AG04449 (cell line): Measurements from ENCODE around the gene ZNF432.

Experiments
- CTCF ChIA-PET: fragments of 350-600 bp; formaldehyde crosslinking; extraction: SDS; loops from one replicate; lab custom pipeline; 2021; ENCODE audit warnings: antibody characterized with exemption; lab: Yijun Ruan, JAX
- POLR2A ChIA-PET: fragments of 400-600, 350-600 bp; formaldehyde crosslinking; extraction: SDS; loops from one replicate; lab custom pipeline; 2020; ENCODE audit warnings: antibody characterized with exemption, inconsistent platforms; lab: Yijun Ruan, JAX
- DNase-seq: peaks from one replicate; pipeline ENCODE4 v3.0.0-alpha.2; 2010; ENCODE audit warnings: low read depth, low spot score
- H3K4me3 ChIP-seq: 2 replicates; pipeline ENCODE4 v1.5.1; 2011; ENCODE audit warnings: low read depth, mild to moderate bottlenecking, control low read depth, low read length
- CTCF ChIP-seq: IDR thresholded peaks from one replicate; pipeline ENCODE4 v1.5.1; 2011; ENCODE audit warnings: mild to moderate bottlenecking, moderate library complexity, low read length, control low read depth, inconsistent platforms; ENCODE audit not compliant: insufficient read depth; ENCODE audit errors: missing control alignments

ZNF432 gene

GRCh38 chr19:51983361-51983760 is 65.3 kb downstream of the ZNF432 start:
- DNase-seq: no peak
- ChIA-PET CTCF (no interaction called here), POLR2A (no interaction called here)
- TF ChIP-seq CTCF: no peak
- no peak overlapping the region for H3K4me3 ChIP-seq
